A673 (cell line): ENCODE results near the gene KCTD21. TPM values are rescaled to one million over a fixed set of nuclear protein-coding genes. Genes with fewer than 3 reads are reported as not detected.
A peak's percentile ranks its signal among the peaks of the same experiment; 100 is the strongest.

ENCODE experiments used
- BruUV-seq: library from RNA; stranded (reverse); fragments of 400-500 nt; replicated peaks from 2 replicates; lab custom pipeline; 2021; lab: Mats Ljungman, UMichigan
- CTCF ChIA-PET: fragments of 300-600 bp; sonication (Branson Sonifier 250); formaldehyde crosslinking; loops from one replicate; lab custom pipeline; 2022; ENCODE audit warnings: antibody characterized with exemption; lab: Charles Lee
- POLR2A ChIA-PET: fragments of 300-600 bp; sonication (Branson Sonifier 250); formaldehyde crosslinking; loops from one replicate; lab custom pipeline; 2022; ENCODE audit warnings: antibody characterized with exemption; ENCODE audit not compliant: low non-redundant PET; lab: Charles Lee
- DNase-seq: peaks from one replicate; pipeline ENCODE4 v3.0.0-alpha.2; 2015; ENCODE audit warnings: low spot score
- H3K27ac ChIP-seq: fragments of 200-600 bp; sonication (generic); 2 replicates; pipeline ENCODE4 v1.5.1; 2016; ENCODE audit warnings: mixed run types, low read depth, mild to moderate bottlenecking, mixed read lengths, antibody characterized with exemption, low read length; ENCODE audit not compliant: poor library complexity, severe bottlenecking
- H3K27me3 ChIP-seq: fragments of 200-600 bp; sonication (generic); replicated peaks from 2 replicates; pipeline ENCODE4 v1.6.1; 2017; ENCODE audit warnings: mixed run types, low read depth, mild to moderate bottlenecking, mixed read lengths, antibody characterized with exemption, low read length; ENCODE audit not compliant: insufficient read depth, poor library complexity
- H3K36me3 ChIP-seq: fragments of 200-600 bp; sonication (generic); 2 replicates; pipeline ENCODE4 v1.6.1; 2016; ENCODE audit warnings: mixed run types, mild to moderate bottlenecking, mixed read lengths, antibody characterized with exemption, low read length; ENCODE audit not compliant: insufficient read depth, poor library complexity, severe bottlenecking
- H3K4me1 ChIP-seq: fragments of 200-600 bp; sonication (generic); 2 replicates; pipeline ENCODE4 v1.6.1; 2017; ENCODE audit warnings: mixed run types, mild to moderate bottlenecking, mixed read lengths, antibody characterized with exemption, low read length; ENCODE audit not compliant: insufficient read depth, poor library complexity, severe bottlenecking
- H3K4me3 ChIP-seq: fragments of 200-600 bp; sonication (generic); 2 replicates; pipeline ENCODE4 v1.5.1; 2016; ENCODE audit warnings: low read depth, mixed run types, mild to moderate bottlenecking, mixed read lengths, low read length; ENCODE audit not compliant: poor library complexity, severe bottlenecking
- H3K9me3 ChIP-seq: fragments of 200-600 bp; sonication (generic); 2 replicates; pipeline ENCODE4 v1.6.1; 2016; ENCODE audit warnings: mixed run types, low read depth, mild to moderate bottlenecking, mixed read lengths, antibody characterized with exemption, low read length; ENCODE audit not compliant: poor library complexity, severe bottlenecking
- EZH2 ChIP-seq: fragments of 200-600 bp; sonication (generic); IDR thresholded peaks from 2 replicates; pipeline ENCODE4 v1.6.1; 2017; ENCODE audit warnings: borderline replicate concordance, low read depth, mild to moderate bottlenecking, mixed read lengths, antibody characterized with exemption, low read length; ENCODE audit not compliant: poor library complexity, severe bottlenecking
- intact Hi-C: fragments of 100-400 bp; cut with micrococcal nuclease; formaldehyde crosslinking; loops from one replicate; pipeline ENCODE4 v1.10.0; 2022; ENCODE audit not compliant: unreplicated experiment
- total RNA-seq: library from RNA; stranded (reverse); gene quantifications from 2 replicates; pipeline ENCODE4 v1.2.3, GENCODE V29; 2021
- TF ChIP-seq, protein P1 (sequence below): fragments of 300-800, 200-600 bp; sonication (generic); conservative IDR thresholded peaks from 2 replicates; pipeline ENCODE4 v1.5.1; 2017; ENCODE audit warnings: low read depth, mild to moderate bottlenecking, antibody characterized with exemption, low read length, moderate library complexity, mixed read lengths

KCTD21 gene
- total RNA-seq, 1 experiment from 2014 or later: 3.5 TPM

DNA sequence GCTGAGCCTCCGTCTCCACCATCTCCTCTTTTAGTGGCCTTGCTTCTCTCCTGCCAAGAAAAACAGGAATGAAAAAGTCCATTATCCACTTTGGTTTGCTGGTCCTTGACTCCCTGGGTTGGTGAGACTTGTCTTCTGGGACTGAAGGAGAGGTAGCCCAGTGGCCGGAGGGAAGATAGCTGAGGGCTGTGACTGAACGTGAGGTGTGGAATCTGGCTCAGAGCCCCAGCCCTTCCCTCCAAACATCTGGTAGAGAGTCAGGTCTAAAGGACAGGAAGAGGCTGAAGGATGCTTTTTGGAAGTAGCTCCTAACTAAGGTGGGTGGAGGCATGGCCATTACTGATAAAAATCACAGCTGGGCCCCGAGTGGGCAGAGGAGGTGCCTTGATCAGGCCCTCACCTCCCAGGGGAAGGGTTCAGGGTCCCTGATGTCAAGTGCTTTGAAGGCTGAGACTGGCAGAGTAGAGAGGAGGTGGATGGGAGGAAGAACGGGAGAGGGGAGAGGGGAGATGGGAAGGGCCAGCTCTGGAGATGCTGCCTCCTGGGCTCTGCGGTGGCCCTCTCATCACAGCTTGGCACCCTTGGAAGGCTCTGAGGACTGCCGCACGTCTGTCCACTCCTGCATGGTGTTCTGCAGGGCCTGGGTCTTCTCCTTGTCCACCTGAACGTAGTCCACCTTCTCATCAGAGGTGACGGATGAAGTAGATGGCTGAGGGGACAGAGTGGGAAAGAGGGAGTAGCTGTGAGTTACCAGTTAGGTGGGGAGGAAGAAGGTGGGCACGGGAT lies 30.5 kb upstream of the KCTD21 start:
- BruUV-seq: no TSS peak
- Histone ChIP-seq H3K27me3 (no peaks in the 10 kb centered on the region), H3K27ac (no peak overlapping the region), H3K36me3 (no peaks in the 10 kb centered on the region), H3K4me1 (no peaks in the 10 kb centered on the region), H3K9me3 (no peaks in the 10 kb centered on the region), H3K4me3 (no peak overlapping the region)
- intact Hi-C loops: no loop called here
- no peak for TF ChIP-seq EZH2
- TF ChIP-seq, protein P1, sequence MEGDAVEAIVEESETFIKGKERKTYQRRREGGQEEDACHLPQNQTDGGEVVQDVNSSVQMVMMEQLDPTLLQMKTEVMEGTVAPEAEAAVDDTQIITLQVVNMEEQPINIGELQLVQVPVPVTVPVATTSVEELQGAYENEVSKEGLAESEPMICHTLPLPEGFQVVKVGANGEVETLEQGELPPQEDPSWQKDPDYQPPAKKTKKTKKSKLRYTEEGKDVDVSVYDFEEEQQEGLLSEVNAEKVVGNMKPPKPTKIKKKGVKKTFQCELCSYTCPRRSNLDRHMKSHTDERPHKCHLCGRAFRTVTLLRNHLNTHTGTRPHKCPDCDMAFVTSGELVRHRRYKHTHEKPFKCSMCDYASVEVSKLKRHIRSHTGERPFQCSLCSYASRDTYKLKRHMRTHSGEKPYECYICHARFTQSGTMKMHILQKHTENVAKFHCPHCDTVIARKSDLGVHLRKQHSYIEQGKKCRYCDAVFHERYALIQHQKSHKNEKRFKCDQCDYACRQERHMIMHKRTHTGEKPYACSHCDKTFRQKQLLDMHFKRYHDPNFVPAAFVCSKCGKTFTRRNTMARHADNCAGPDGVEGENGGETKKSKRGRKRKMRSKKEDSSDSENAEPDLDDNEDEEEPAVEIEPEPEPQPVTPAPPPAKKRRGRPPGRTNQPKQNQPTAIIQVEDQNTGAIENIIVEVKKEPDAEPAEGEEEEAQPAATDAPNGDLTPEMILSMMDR: no peak
- no peak for DNase-seq
- ChIA-PET POLR2A (interaction anchor here (0.6 kb wide), 1 partner anchor 367 kb away, joined by 3 read pairs; no protein-coding TSS in a partner anchor), CTCF (no interaction called here)

DNA sequence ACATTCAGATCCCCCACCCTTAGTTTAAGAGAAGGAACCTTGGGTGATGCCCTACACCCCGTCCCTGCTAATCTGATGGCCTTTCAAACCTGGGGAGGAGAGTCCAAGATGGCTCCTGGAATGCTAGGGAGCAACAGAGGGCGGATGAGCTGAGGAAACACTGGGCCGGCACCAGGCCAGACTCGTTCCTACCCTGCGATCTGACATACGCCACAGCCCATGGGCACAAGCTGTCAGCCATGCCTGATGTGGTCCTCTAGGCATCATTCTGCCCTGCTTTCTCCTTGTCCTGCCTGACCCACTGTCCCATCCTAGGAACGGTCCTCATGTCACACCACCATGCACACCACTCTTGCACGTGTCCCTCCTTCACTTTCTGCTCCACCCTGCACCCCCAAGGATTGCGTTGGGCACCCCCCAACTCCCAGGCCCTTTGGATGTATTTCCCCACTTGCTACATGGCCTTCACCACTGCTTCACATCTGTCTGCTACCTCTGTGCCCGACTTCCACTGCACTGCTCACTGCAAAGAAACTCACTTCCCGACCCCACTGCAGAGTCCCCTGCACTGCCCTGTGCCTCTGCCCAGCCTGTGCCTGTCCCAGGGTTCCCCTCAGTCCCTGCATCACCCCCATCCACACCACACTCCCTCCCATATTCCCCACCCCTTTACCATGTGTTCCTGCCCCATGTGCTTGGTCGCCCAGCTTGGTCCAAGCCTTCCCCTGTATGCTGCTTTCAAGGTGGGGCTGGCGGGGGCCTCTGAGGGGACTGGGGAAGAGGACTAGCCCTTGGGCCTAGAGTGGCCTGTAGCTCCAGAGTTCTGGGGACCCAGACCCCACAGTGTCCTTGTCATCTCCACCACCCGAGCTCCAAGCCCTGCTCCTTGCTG lies 29.5 kb upstream of the KCTD21 start:
- H3K36me3 ChIP-seq: no peaks in the 10 kb centered on the region
- POLR2A ChIA-PET: no interaction called here
- H3K4me3 ChIP-seq: no peak overlapping the region
- H3K27ac ChIP-seq: no peak overlapping the region
- H3K9me3 ChIP-seq: no peaks in the 10 kb centered on the region
- CTCF ChIA-PET: no interaction called here
- intact Hi-C loops: no loop called here
- H3K4me1 ChIP-seq: no peaks in the 10 kb centered on the region
- BruUV-seq: TSS peak; percentile 27
- TF ChIP-seq, protein P1: no peak
- TF ChIP-seq EZH2: no peak
- H3K27me3 ChIP-seq: no peaks in the 10 kb centered on the region
- DNase-seq: no peak

DNA sequence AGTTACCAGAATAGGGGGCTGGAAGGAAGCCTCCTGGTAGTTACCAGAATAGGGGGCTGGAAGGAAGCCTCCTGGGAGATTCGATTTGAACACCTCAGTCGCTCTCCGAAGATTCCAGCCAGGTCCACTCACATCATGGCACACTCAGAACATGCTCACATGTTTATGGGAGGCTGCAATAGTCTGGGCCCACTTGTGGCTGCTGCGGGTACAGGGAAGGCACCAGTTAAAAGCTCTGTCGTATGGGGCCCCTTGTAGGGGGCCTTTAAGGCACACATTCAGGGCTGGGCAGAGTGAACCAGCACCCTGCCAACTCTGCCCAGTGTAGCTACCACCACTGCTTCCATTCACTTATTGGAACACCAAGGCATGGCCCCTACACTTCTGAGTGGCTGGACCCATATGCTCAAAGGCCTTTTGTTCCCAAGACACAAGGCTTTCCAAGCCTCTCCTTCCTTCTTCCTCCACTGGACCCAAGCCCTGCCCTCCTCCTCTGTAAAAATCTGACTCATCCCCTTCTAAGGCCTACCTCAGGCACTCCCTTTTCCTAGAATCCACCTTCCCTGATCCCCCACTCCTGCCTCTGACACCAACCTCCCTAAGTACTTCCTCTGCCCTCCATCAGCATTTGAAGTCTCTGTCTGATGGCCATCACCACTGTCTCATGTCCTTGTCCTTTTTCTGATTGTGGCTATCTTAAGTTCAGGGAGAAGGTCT lies 28.3 kb upstream of the KCTD21 start:
- Histone ChIP-seq H3K27ac (no peak overlapping the region), H3K9me3 (no peaks in the 10 kb centered on the region), H3K4me1 (no peaks in the 10 kb centered on the region), H3K36me3 (no peaks in the 10 kb centered on the region), H3K4me3 (no peak overlapping the region), H3K27me3 (no peaks in the 10 kb centered on the region)
- ChIA-PET CTCF (no interaction called here), POLR2A (no interaction called here)
- TF ChIP-seq EZH2: no peak
- TF ChIP-seq, protein P1: no peak
- DNase-seq: no peak
- no TSS peak for BruUV-seq
- intact Hi-C loops: no loop called here
